Fibroblast of pulmonary artery (primary cell): ENCODE data around the gene KCTD13.
"Not testable (repeated sequence)": the region's sequence is repeated elsewhere in the genome, so short reads cannot be mapped to it uniquely, and the experiment has no call there.

Source experiments
- DNase-seq: peaks from one replicate; pipeline ENCODE4 v3.0.0-alpha.2; 2010; ENCODE audit warnings: low read depth
- H3K4me3 ChIP-seq: replicated peaks from 2 replicates; pipeline ENCODE4 v1.5.1; 2011; ENCODE audit warnings: low read depth, mild to moderate bottlenecking, control low read depth, low read length, moderate library complexity
- CTCF ChIP-seq: IDR thresholded peaks from 2 replicates; pipeline ENCODE4 v1.5.1; 2011; ENCODE audit warnings: mild to moderate bottlenecking, control low read depth, low read length, inconsistent platforms; ENCODE audit errors: missing control alignments

The KCTD13 gene

GRCh38 chr16:29894352-29894751 is 31.7 kb downstream of the KCTD13 start:
- TF ChIP-seq CTCF = no peak
- no peak for DNase-seq
- no peak overlapping the region for H3K4me3 ChIP-seq

GRCh38 chr16:29893553-29893952 is 32.5 kb downstream of the KCTD13 start:
- TF ChIP-seq CTCF = no peak
- no peak overlapping the region for H3K4me3 ChIP-seq
- DNase-seq = no peak

DNA sequence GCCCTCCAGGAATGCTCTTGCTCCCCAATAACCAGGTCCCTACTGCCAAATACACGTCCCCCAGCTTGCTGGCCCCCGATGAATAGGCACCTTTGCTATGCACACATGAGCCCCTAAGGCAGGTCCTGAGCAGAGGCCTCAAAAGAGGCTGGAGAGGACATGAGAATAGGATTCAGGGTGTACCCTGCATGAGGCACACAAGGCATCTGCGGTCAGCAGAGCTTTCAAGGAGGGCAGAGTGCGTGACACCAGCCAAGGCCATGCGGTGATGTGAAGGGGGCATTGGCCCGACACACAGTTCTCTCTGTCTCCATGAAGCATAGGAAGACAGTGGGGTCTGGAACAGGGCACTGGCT is 33.6 kb downstream of the KCTD13 start:
- TF ChIP-seq CTCF = no peak
- no peak overlapping the region for H3K4me3 ChIP-seq
- no peak for DNase-seq

GRCh38 chr16:29891525-29892457 is 34.2 kb downstream of the KCTD13 start:
- peak; percentile 36 for DNase-seq
- no peak for TF ChIP-seq CTCF

DNA sequence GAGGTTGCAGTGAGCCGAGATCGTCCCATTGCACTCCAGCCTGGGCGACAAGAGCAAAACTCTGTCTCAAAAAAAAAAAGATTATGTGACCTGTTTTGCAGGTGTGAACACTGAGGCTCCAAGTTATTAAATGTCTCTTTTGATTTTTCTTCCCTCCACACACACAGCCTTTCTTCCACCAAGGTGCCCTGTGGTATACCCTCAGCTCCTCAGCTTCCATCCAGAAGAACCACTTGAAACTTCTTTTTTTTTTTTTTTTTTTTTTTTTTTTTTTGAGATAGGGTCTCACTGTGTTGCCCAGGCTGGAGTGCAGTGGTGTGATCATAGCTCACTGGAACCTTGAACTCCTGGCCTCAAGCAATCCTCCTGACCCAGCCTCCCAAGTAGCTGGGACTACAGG is 36.7 kb downstream of the KCTD13 start:
- not testable (repeated sequence) for DNase-seq, H3K4me3 ChIP-seq

More at GRCh38 chr16:29891525-29892457, 34.2 kb downstream of the KCTD13 start:
- H3K4me3 ChIP-seq = no peak overlapping the region

DNA sequence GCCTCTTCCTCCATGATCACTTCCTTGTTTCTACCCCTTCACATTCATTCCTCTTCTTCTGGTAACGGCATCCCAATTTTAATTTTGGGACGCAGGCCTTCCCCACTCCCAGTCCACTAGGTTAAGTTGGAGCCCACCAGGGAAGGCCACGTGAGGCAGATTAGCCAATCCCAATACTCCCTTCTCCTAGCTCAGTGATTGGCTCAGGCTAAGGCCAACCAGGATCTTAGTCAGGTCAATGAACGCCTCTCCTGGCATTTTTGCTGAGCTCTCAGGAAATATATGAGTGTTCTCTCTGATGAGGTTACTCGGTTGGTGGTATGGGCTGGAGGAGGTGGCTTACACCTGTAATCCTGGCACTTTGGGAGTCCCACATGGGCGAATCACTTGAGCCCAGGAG is 42.0 kb downstream of the KCTD13 start:
- no peak for DNase-seq
- H3K4me3 ChIP-seq = no peak overlapping the region
- no peak for TF ChIP-seq CTCF

DNA sequence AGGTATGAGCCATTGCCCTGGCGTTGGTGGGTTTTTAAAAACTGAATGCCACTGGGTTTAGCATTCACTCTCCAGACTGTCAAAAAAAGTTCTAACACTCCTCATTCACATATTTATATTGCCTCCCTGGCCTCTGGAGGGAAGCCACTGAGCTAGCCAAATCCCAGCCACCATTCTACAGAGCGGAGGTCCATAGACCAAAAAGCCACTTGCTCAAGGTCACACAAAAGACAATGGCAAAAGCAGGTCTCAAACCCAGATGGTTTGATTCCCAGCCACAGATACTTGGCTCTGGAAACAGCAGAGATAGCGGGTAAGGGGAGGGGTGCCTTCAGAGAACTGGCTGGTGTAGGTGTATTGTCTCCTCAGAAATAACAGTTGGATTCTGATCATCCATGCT is 45.0 kb downstream of the KCTD13 start:
- no peak overlapping the region for H3K4me3 ChIP-seq
- DNase-seq = no peak
- no peak for TF ChIP-seq CTCF
